Calu3 (cell line): ENCODE results near the gene SEMA6D. TPM values are rescaled to one million over a fixed set of nuclear protein-coding genes. Genes with fewer than 3 reads are reported as not detected.

Experiments used
- BruUV-seq: library from RNA; stranded (reverse); fragments of 400-500 nt; replicated peaks from 2 replicates; lab custom pipeline; 2021; lab: Mats Ljungman, UMichigan
- CTCF ChIA-PET: fragments of 300-600 bp; sonication (Branson Sonifier 250); formaldehyde crosslinking; loops from one replicate; lab custom pipeline; 2022; ENCODE audit warnings: antibody characterized with exemption; lab: Charles Lee
- DNase-seq: peaks from one replicate; pipeline ENCODE4 v3.0.0; 2022
- H3K27ac Mint-ChIP-seq: one replicate; pipeline ENCODE4 v1.8.0; 2022; ENCODE audit warnings: mixed read lengths; ENCODE audit not compliant: unreplicated experiment
- H3K27me3 Mint-ChIP-seq: one replicate; pipeline ENCODE4 v1.8.0; 2022; ENCODE audit warnings: mixed read lengths; ENCODE audit not compliant: unreplicated experiment
- H3K36me3 Mint-ChIP-seq: one replicate; pipeline ENCODE4 v1.8.0; 2022; ENCODE audit warnings: mild to moderate bottlenecking, moderate library complexity, mixed read lengths; ENCODE audit not compliant: insufficient read depth, unreplicated experiment
- H3K4me1 Mint-ChIP-seq: one replicate; pipeline ENCODE4 v1.8.0; 2022; ENCODE audit warnings: mild to moderate bottlenecking, low read depth, mixed read lengths; ENCODE audit not compliant: unreplicated experiment
- H3K4me3 Mint-ChIP-seq: one replicate; pipeline ENCODE4 v1.8.0; 2022; ENCODE audit warnings: mild to moderate bottlenecking, low read depth, moderate library complexity, mixed read lengths; ENCODE audit not compliant: unreplicated experiment
- H3K9me3 Mint-ChIP-seq: one replicate; pipeline ENCODE4 v1.8.0; 2022; ENCODE audit warnings: low read depth, mixed read lengths; ENCODE audit not compliant: unreplicated experiment
- intact Hi-C: fragments of 100-400 bp; cut with micrococcal nuclease; formaldehyde crosslinking; loops from one replicate; pipeline ENCODE4 v1.10.0; 2022; ENCODE audit not compliant: unreplicated experiment
- total RNA-seq: library from RNA; stranded (reverse); gene quantifications from 2 replicates; pipeline ENCODE4 v1.2.3, GENCODE V29; 2022
- TF ChIP-seq, protein P1 (sequence below): fragments of 200-600 bp; IDR thresholded peaks from one replicate; pipeline ENCODE4 v1.8.0; 2022; ENCODE audit warnings: antibody characterized with exemption; ENCODE audit not compliant: unreplicated experiment

The SEMA6D gene
- total RNA-seq, 1 experiment from 2014 or later = not detected

DNA sequence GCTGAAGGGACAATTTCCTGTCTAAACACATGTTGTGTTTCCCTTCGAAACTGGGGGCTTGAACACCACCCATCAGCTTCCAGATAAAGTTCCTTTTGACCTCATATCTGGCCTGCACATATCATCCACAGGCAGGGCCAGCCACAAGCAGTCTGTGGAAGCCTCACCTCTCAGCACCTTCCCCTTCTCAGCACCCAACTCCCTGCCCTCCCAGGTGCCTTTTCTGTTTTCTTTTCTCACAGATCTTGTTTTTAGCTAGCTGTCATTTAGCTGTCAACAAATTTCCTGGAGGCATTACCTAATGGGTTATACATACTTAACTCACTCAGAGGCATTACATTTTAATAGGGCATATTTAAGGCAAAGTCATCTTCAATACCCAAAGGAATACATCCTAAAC lies 93.9 kb downstream of the SEMA6D start:
- H3K36me3 Mint-ChIP-seq = no peaks in the 10 kb centered on the region
- TF ChIP-seq, protein P1, sequence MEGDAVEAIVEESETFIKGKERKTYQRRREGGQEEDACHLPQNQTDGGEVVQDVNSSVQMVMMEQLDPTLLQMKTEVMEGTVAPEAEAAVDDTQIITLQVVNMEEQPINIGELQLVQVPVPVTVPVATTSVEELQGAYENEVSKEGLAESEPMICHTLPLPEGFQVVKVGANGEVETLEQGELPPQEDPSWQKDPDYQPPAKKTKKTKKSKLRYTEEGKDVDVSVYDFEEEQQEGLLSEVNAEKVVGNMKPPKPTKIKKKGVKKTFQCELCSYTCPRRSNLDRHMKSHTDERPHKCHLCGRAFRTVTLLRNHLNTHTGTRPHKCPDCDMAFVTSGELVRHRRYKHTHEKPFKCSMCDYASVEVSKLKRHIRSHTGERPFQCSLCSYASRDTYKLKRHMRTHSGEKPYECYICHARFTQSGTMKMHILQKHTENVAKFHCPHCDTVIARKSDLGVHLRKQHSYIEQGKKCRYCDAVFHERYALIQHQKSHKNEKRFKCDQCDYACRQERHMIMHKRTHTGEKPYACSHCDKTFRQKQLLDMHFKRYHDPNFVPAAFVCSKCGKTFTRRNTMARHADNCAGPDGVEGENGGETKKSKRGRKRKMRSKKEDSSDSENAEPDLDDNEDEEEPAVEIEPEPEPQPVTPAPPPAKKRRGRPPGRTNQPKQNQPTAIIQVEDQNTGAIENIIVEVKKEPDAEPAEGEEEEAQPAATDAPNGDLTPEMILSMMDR = no peak
- H3K9me3 Mint-ChIP-seq = peaks cover 11% of the 10 kb centered on the region
- H3K27ac Mint-ChIP-seq = no peak overlapping the region
- no peak for DNase-seq
- CTCF ChIA-PET = no interaction called here
- H3K4me1 Mint-ChIP-seq = peaks cover 7% of the 10 kb centered on the region
- no TSS peak for BruUV-seq
- no peaks in the 10 kb centered on the region for H3K27me3 Mint-ChIP-seq
- intact Hi-C loops = no loop called here
- no peak overlapping the region for H3K4me3 Mint-ChIP-seq

DNA sequence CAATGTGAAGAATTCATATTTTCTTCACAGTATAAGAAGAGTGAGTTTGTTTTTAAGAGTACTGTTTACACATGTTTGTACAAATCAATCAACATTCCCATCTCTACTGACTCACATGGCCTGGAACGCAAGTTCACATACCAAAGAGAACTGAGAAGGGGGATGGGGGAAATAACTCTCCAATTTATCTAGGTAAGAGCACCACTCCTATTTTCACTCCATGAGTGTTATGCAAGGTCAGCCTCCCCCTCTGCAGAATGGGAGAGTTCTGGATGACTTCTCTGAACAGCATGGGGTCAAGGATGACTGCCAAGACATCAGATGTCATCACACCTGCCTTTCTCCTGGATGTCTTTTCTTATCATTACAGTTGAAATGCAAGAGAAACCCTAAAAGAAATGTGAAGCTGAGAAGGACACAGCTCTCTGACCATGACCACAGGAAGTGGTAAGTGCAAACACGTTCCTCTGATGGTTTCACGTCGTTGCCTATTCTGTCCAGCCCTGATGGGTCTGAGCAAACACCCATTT lies 95.2 kb downstream of the SEMA6D start:
- peaks cover 9% of the 10 kb centered on the region for H3K9me3 Mint-ChIP-seq
- TF ChIP-seq, protein P1 = no peak
- no peak overlapping the region for H3K27ac Mint-ChIP-seq
- no peak overlapping the region for H3K4me3 Mint-ChIP-seq
- CTCF ChIA-PET = no interaction called here
- intact Hi-C loops = no loop called here
- peak; percentile 7 for DNase-seq
- peaks cover 7% of the 10 kb centered on the region for H3K4me1 Mint-ChIP-seq
- BruUV-seq = no TSS peak
- no peaks in the 10 kb centered on the region for H3K27me3 Mint-ChIP-seq
- no peaks in the 10 kb centered on the region for H3K36me3 Mint-ChIP-seq

GRCh38 chr15:47813748-47814384 lies 96.6 kb downstream of the SEMA6D start:
- H3K4me3 Mint-ChIP-seq = no peak overlapping the region
- H3K36me3 Mint-ChIP-seq = no peaks in the 10 kb centered on the region
- intact Hi-C loops = no loop called here
- DNase-seq = no peak
- H3K9me3 Mint-ChIP-seq = peaks cover 4% of the 10 kb centered on the region
- H3K27ac Mint-ChIP-seq = no peak overlapping the region
- CTCF ChIA-PET = no interaction called here
- BruUV-seq = no TSS peak
- TF ChIP-seq, protein P1 = no peak
- no peaks in the 10 kb centered on the region for H3K27me3 Mint-ChIP-seq
- H3K4me1 Mint-ChIP-seq = peaks cover 7% of the 10 kb centered on the region

DNA sequence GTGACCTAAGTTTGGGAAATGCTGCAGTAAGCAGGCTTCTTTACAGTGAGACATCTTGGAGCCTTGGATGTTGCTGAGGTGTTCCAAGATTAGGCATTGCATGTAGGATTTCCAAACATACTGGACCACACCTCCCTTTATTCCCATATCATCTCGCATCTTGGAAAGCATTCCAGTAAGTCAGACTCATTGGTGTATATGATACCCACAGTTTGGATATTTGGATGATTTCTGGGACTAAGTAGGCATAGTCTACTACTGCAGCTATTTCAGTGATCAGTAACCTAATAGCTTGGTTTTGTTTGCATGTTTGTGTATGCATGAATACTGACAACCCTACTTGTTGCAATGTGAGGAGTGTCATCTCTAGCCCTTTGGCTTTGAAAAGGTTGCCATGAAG lies 97.3 kb downstream of the SEMA6D start:
- no TSS peak for BruUV-seq
- no peak overlapping the region for H3K27ac Mint-ChIP-seq
- intact Hi-C loops = no loop called here
- H3K4me3 Mint-ChIP-seq = no peak overlapping the region
- H3K9me3 Mint-ChIP-seq = peaks cover 4% of the 10 kb centered on the region
- TF ChIP-seq, protein P1 = no peak
- no peaks in the 10 kb centered on the region for H3K27me3 Mint-ChIP-seq
- peaks cover 7% of the 10 kb centered on the region for H3K4me1 Mint-ChIP-seq
- CTCF ChIA-PET = no interaction called here
- DNase-seq = no peak
- H3K36me3 Mint-ChIP-seq = no peaks in the 10 kb centered on the region
